HepG2 (cell line): Measurements from ENCODE around the gene SEMA3C.

ENCODE experiments used
- AGO2 ChIP-seq: fragments of 200-400 bp; formaldehyde crosslinking; optimal IDR thresholded peaks from 2 replicates; pipeline ENCODE3; 2017; ENCODE audit warnings: mild to moderate bottlenecking, low read depth, low read length, moderate library complexity
- CTCF ChIP-seq: sonication (generic); formaldehyde crosslinking; IDR thresholded peaks from 2 replicates; pipeline ENCODE4 v1.5.0; 2020; ENCODE audit warnings: mild to moderate bottlenecking, missing genetic modification reagents, moderate library complexity
- EZH2 ChIP-seq: conservative IDR thresholded peaks from 2 replicates; pipeline ENCODE4 v1.6.1; 2012; ENCODE audit warnings: mild to moderate bottlenecking, low read depth, low read length, moderate library complexity
- GABPB1 ChIP-seq: IDR thresholded peaks from 2 replicates; pipeline ENCODE4 v1.6.1; 2016; ENCODE audit warnings: mild to moderate bottlenecking, missing genetic modification reagents, moderate library complexity, missing compliant biosample characterization
- NFIC ChIP-seq: IDR thresholded peaks from 2 replicates; pipeline ENCODE4 v1.6.1; 2012; ENCODE audit warnings: mild to moderate bottlenecking, low read length, inconsistent platforms
- SETDB1 ChIP-seq: sonication (generic); formaldehyde crosslinking; IDR thresholded peaks from 2 replicates; pipeline ENCODE4 v1.5.1; 2020; ENCODE audit warnings: missing genetic modification reagents, mild to moderate bottlenecking, borderline replicate concordance
- TBL1XR1 ChIP-seq: fragments of 150-350 bp; IDR thresholded peaks from 2 replicates; pipeline ENCODE4 v1.6.1; 2014; ENCODE audit warnings: borderline replicate concordance, low read length; ENCODE audit not compliant: partially characterized antibody
- ZNF496 ChIP-seq: sonication (generic); formaldehyde crosslinking; IDR thresholded peaks from 2 replicates; pipeline ENCODE4 v1.8.1; 2023; ENCODE audit warnings: mild to moderate bottlenecking, moderate library complexity, missing genetic modification reagents; ENCODE audit not compliant: insufficient replicate concordance
- ZNF598 ChIP-seq: sonication (generic); formaldehyde crosslinking; IDR thresholded peaks from 2 replicates; pipeline ENCODE4 v1.5.1; 2020; ENCODE audit warnings: mild to moderate bottlenecking, missing genetic modification reagents, borderline replicate concordance
- TF ChIP-seq, protein P1 (sequence below), 2 experiments: fragments of 450-650 bp in 1 of 2; sonication (generic) in 1 of 2; formaldehyde crosslinking; IDR thresholded peaks; 2 replicates each; pipeline versions ENCODE4 v1.5.0 to v1.8.0; 2020 to 2022; ENCODE audit warnings: mild to moderate bottlenecking in 1 of 2, missing genetic modification reagents in 1 of 2
- TF ChIP-seq, protein P2 (sequence below): sonication (generic); formaldehyde crosslinking; IDR thresholded peaks from 2 replicates; pipeline ENCODE4 v1.8.0; 2022; ENCODE audit warnings: missing genetic modification reagents, mild to moderate bottlenecking, moderate library complexity, borderline replicate concordance

- TF ChIP-seq, protein P1, sequence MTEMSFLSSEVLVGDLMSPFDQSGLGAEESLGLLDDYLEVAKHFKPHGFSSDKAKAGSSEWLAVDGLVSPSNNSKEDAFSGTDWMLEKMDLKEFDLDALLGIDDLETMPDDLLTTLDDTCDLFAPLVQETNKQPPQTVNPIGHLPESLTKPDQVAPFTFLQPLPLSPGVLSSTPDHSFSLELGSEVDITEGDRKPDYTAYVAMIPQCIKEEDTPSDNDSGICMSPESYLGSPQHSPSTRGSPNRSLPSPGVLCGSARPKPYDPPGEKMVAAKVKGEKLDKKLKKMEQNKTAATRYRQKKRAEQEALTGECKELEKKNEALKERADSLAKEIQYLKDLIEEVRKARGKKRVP (CRISPR knock-in tag; IDR thresholded peaks at IDR 0.05), result no peak
- no peak for TF ChIP-seq SETDB1 (CRISPR knock-in tag)
- TF ChIP-seq CTCF (CRISPR knock-in tag), result no peak
- TF ChIP-seq EZH2, result no peak
- TF ChIP-seq, protein P2, sequence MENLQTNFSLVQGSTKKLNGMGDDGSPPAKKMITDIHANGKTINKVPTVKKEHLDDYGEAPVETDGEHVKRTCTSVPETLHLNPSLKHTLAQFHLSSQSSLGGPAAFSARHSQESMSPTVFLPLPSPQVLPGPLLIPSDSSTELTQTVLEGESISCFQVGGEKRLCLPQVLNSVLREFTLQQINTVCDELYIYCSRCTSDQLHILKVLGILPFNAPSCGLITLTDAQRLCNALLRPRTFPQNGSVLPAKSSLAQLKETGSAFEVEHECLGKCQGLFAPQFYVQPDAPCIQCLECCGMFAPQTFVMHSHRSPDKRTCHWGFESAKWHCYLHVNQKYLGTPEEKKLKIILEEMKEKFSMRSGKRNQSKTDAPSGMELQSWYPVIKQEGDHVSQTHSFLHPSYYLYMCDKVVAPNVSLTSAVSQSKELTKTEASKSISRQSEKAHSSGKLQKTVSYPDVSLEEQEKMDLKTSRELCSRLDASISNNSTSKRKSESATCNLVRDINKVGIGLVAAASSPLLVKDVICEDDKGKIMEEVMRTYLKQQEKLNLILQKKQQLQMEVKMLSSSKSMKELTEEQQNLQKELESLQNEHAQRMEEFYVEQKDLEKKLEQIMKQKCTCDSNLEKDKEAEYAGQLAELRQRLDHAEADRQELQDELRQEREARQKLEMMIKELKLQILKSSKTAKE, result no peak
- no peak for TF ChIP-seq ZNF496
- no peak for TF ChIP-seq NFIC
- TF ChIP-seq GABPB1 (CRISPR knock-in tag), result no peak
- no peak for TF ChIP-seq ZNF598 (CRISPR knock-in tag)
- no peak for TF ChIP-seq AGO2
- TF ChIP-seq TBL1XR1, result no peak
Observed at GRCh38 chr7:80771523-80771922, 147.3 kb downstream of the SEMA3C start.
